Neural crest cell (in vitro differentiated cells): ENCODE results near the gene AMHR2. TPM values are rescaled to one million over a fixed set of nuclear protein-coding genes. Genes with fewer than 3 reads are reported as not detected.

Experiments used
- DNase-seq: peaks from one replicate; pipeline ENCODE4 v3.0.0; 2021; ENCODE audit warnings: low read depth, mixed read lengths, low spot score
- H3K27ac Mint-ChIP-seq: one replicate; pipeline ENCODE4 v1.8.0; 2021; ENCODE audit warnings: mild to moderate bottlenecking, mixed read lengths; ENCODE audit not compliant: unreplicated experiment
- H3K27me3 Mint-ChIP-seq: 2 replicates; pipeline ENCODE4 v1.8.0; 2021; ENCODE audit warnings: low read depth, mild to moderate bottlenecking, mixed read lengths
- H3K36me3 Mint-ChIP-seq: 2 replicates; pipeline ENCODE4 v1.8.0; 2021; ENCODE audit warnings: low read depth, mild to moderate bottlenecking, mixed read lengths
- H3K4me1 Mint-ChIP-seq: 2 replicates; pipeline ENCODE4 v1.8.0; 2021; ENCODE audit warnings: mixed read lengths
- H3K4me3 Mint-ChIP-seq: one replicate; pipeline ENCODE4 v1.8.0; 2021; ENCODE audit warnings: mild to moderate bottlenecking, mixed read lengths
- H3K9me3 Mint-ChIP-seq: 2 replicates; pipeline ENCODE4 v1.8.0; 2021; ENCODE audit warnings: mixed read lengths
- total RNA-seq: library from RNA; stranded (reverse); gene quantifications from 2 replicates; pipeline ENCODE4 v1.2.1, GENCODE V29; 2021
- TF ChIP-seq, protein P1 (sequence below): fragments of 200-600 bp; sonication (generic); conservative IDR thresholded peaks from 2 replicates; pipeline ENCODE4 v1.5.0; 2021; ENCODE audit warnings: antibody characterized with exemption, mild to moderate bottlenecking

Gene AMHR2
- total RNA-seq, 1 donor from 2014 or later, result not detected

- H3K27ac Mint-ChIP-seq, result no peak overlapping the region
- H3K4me3 Mint-ChIP-seq, result peak overlapping the region; percentile 99
- peaks cover 26% of the 10 kb centered on the region for H3K4me1 Mint-ChIP-seq
- TF ChIP-seq, protein P1, sequence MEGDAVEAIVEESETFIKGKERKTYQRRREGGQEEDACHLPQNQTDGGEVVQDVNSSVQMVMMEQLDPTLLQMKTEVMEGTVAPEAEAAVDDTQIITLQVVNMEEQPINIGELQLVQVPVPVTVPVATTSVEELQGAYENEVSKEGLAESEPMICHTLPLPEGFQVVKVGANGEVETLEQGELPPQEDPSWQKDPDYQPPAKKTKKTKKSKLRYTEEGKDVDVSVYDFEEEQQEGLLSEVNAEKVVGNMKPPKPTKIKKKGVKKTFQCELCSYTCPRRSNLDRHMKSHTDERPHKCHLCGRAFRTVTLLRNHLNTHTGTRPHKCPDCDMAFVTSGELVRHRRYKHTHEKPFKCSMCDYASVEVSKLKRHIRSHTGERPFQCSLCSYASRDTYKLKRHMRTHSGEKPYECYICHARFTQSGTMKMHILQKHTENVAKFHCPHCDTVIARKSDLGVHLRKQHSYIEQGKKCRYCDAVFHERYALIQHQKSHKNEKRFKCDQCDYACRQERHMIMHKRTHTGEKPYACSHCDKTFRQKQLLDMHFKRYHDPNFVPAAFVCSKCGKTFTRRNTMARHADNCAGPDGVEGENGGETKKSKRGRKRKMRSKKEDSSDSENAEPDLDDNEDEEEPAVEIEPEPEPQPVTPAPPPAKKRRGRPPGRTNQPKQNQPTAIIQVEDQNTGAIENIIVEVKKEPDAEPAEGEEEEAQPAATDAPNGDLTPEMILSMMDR, result no peak
- H3K36me3 Mint-ChIP-seq, result peaks cover 28% of the 10 kb centered on the region
- no peaks in the 10 kb centered on the region for H3K27me3 Mint-ChIP-seq
- DNase-seq, result no peak
- H3K9me3 Mint-ChIP-seq, result no peaks in the 10 kb centered on the region
These were observed 30.4 kb downstream of the AMHR2 start for GRCh38 chr12:53453953-53454640.

DNA sequence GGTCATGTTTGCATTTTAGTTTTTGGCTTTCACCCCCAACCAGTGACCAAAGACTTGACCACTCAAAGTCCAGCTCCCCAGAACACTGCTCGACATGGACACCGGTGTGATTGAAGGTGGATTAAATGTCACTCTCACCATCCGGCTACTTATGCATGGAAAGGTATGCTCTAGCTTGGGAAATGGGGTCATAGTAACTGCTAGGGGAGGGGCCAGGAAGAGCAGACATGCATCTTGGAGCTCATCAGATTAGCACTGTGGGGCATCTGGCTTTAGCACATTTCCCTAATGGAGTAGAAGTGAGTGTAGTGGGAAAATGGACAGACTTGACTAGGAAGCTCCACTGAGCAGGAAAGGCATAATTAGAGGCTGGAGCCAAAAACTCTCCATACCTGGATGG lies 31.1 kb downstream of the AMHR2 start:
- TF ChIP-seq, protein P1, result no peak
- Mint-ChIP-seq H3K27ac (peak overlapping the region; percentile 11), H3K4me3 (peak overlapping the region; percentile 99), H3K36me3 (peaks cover 30% of the 10 kb centered on the region), H3K9me3 (no peaks in the 10 kb centered on the region), H3K4me1 (peaks cover 28% of the 10 kb centered on the region), H3K27me3 (no peaks in the 10 kb centered on the region)
- no peak for DNase-seq

DNA sequence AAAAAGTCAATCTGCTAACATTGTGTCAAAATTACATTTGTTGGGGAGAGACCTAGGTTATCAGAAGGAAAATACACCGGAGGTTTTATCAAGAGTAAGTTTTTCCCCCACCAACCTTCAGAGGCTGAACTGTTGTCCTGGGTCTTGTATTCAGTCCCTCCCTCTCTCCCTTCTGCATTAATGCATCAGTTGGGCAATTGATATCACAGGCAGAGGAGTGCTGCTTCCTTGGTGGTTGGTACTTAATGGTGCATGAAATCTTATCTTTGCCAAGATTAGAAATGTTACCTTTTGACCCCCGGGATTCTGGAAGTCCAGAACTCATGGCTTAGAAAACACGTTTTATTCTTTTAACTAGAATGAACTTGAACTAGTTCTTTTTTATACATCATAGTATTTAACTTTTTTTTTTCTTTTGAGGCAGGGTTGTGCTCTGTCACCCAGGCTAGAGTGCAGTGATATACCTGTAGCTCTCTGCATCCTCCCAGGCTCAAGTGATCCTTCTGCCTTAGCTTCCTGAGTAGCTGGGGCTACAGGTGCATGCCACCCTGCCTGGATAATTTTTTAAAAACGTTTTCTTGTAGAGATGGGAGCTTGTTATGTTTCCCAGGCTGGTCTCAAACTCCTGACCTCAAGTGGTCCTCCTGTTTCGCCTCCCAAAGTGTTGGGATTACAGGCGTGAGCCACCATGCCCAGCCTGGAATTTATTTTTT lies 33.2 kb downstream of the AMHR2 start:
- TF ChIP-seq, protein P1, result no peak
- peaks cover 35% of the 10 kb centered on the region for H3K4me1 Mint-ChIP-seq
- no peaks in the 10 kb centered on the region for H3K27me3 Mint-ChIP-seq
- no peak for DNase-seq
- H3K27ac Mint-ChIP-seq, result no peak overlapping the region
- H3K36me3 Mint-ChIP-seq, result peaks cover 45% of the 10 kb centered on the region
- H3K4me3 Mint-ChIP-seq, result peak overlapping the region; percentile 67
- H3K9me3 Mint-ChIP-seq, result no peaks in the 10 kb centered on the region

DNA sequence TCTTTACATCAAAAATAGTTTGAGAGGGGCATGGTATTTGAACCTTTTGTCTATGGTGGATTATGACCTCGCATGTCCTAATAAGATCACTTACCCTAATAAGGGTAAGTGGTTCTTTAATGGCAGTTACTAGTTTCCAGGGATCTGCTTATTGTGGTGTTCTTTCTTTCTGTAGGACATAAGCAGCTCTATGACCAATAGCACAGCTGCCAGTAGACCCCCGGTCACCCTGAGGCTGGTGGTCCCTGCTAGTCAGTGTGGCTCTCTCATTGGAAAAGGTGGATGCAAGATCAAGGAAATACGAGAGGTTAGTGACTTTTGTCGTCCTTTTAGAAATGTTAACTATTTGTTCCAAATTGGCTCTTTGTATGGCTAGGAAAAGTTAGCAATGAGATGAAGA lies 35.4 kb downstream of the AMHR2 start:
- Mint-ChIP-seq H3K9me3 (no peaks in the 10 kb centered on the region), H3K27ac (no peak overlapping the region), H3K4me1 (peaks cover 34% of the 10 kb centered on the region), H3K4me3 (peak overlapping the region; percentile 51), H3K36me3 (peaks cover 52% of the 10 kb centered on the region), H3K27me3 (no peaks in the 10 kb centered on the region)
- no peak for DNase-seq
- TF ChIP-seq, protein P1, result no peak

DNA sequence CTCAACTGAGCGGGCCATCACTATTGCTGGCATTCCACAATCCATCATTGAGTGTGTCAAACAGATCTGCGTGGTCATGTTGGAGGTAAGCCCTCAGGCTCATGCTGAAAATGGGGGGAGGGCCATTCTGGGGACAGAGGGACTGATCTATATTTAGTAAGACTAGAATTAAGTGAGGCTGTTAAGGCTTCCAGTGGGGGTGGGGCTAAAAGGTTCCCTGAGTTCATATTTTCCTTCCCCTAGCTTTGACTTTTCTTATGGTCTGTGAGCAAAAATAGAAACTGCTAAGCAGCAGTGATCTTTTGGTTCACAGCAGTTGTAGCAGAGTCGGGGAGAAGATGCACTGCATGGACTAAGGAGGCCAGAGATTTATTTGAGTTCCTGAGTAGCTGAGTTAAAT lies 37.4 kb downstream of the AMHR2 start:
- Mint-ChIP-seq H3K27ac (peak overlapping the region; percentile 2), H3K4me1 (peaks cover 26% of the 10 kb centered on the region), H3K36me3 (peaks cover 41% of the 10 kb centered on the region), H3K4me3 (peak overlapping the region; percentile 42), H3K9me3 (no peaks in the 10 kb centered on the region), H3K27me3 (no peaks in the 10 kb centered on the region)
- TF ChIP-seq, protein P1, result no peak
- no peak for DNase-seq
